Esophagus squamous epithelium (tissue), 5 donors: ENCODE results near the gene C1orf94. TPM values are rescaled to one million over a fixed set of nuclear protein-coding genes. Genes with fewer than 3 reads are reported as not detected.

Experiments used
- DNase-seq: peaks from one replicate; lab custom pipeline; 2025; lab: John Stamatoyannopoulos, UW
- H3K27ac ChIP-seq, 4 donors: fragments of 200-600 bp; sonication (generic); one replicate each; pipeline ENCODE4 v1.5.1; 2016 to 2019; ENCODE audit warnings: mild to moderate bottlenecking in 1 of 4
- H3K27me3 ChIP-seq, 4 donors: fragments of 200-600 bp; sonication (generic); 1 replicate in 3 of 4; 2 replicates in 1 of 4; pipeline versions ENCODE4 v1.5.1 to v1.6.0; 2017 to 2021; ENCODE audit warnings: antibody characterized with exemption in 1 of 4
- H3K36me3 ChIP-seq, 3 donors: fragments of 200-600 bp; sonication (generic); one replicate each; pipeline ENCODE4 v1.5.1; 2016 to 2019
- H3K4me1 ChIP-seq, 3 donors: fragments of 200-600 bp; sonication (generic); one replicate each; pipeline ENCODE4 v1.5.1; 2017 to 2019
- H3K4me3 ChIP-seq, 4 donors: fragments of 200-600 bp; sonication (generic); 1 replicate in 3 of 4; 2 replicates in 1 of 4; pipeline ENCODE4 v1.5.1; 2016 to 2019; ENCODE audit warnings: mild to moderate bottlenecking in 2 of 4, moderate library complexity in 1 of 4
- H3K9me3 ChIP-seq, 3 donors: fragments of 200-600 bp; sonication (generic); one replicate each; pipeline ENCODE4 v1.5.1; 2016 to 2019
- CTCF ChIP-seq, 6 experiments: fragments of 450-650 bp in 4 of 6; fragments of 200-600 bp in 2 of 6; sonication (generic) in 2 of 6; IDR thresholded peaks; one replicate each; pipeline ENCODE4 v1.5.1; 2016 to 2019; ENCODE audit warnings: antibody characterized with exemption in 6 of 6, mild to moderate bottlenecking in 4 of 6, moderate library complexity in 4 of 6
- POLR2A ChIP-seq, 4 donors: fragments of 450-650 bp; IDR thresholded peaks; one replicate each; pipeline ENCODE4 v1.6.1; 2017; ENCODE audit warnings: antibody characterized with exemption in 4 of 4, mild to moderate bottlenecking in 4 of 4, moderate library complexity in 3 of 4
- WGBS, 2 donors: methylation state at CpG; one replicate each; pipeline ENCODE4 v1.1.5; 2018; 5-methylcytosine and 5-hydroxymethylcytosine counted together
- intact Hi-C: fragments of 100-400 bp; cut with DNase I; formaldehyde crosslinking; loops from one replicate; pipeline ENCODE4 v1.15.0; 2022
- total RNA-seq, 4 donors: library from RNA; depleted of rRNA; stranded (reverse); fragments of >200 nt; gene quantifications; one replicate each; pipeline ENCODE4 v1.1.0, GENCODE V29; 2016
- donor health status: DM: yes; HTN: yes; CAD: no.

Gene C1orf94
- total RNA-seq = not detected

DNA sequence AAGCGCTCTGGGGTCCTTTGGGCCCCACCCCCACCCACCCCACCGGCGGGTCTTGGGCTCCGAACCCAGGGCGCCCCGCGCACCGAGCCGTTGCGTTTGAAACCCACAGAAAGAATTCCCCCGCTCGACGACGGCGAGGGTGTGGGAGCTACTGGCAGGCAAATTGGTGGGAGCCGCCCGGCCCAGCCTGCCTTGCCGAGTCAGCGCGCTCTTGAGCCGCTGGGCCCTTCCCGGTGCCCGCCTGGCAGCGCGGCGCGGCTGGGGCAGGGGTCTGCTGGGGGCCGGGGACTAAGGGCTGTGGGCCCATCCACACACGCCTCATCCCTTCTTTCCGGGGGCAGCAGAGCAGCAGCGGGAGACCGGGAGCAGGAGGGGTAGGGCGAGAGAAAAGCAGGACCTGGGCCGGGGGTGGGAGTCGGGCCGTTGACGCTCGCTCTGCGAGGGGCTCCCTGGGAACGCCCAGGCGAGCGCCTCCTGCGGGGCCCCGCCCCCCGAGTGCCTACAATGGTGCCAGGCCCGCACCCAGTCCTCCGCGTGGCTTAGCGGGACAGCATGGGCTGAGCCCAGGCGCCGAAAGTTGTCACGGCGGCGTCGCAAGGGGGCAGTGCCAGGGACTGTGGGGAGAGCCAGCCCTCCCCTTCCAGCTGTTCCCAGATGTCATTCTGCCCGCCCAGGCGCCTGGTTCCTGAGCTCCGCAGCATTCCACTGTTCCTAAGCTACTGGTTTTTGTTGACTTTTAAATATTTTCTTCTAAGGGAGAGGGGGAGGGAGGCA lies at the start of gene C1orf94:
TSS of gene C1orf94 (plus strand) at position 78 of the 774 bp plus-strand sequence. CDS start 883 bp downstream, outside the sequence.
- Histone ChIP-seq H3K4me3 (peak within 1 kb of the TSS in 1 of 4 donors; percentile 18), H3K27ac (no peak within 1 kb of the TSS), H3K4me1 (peaks cover 0 to 10% (median 7%) of the 10 kb centered on the region in 3 donors), H3K27me3 (peaks cover 0 to 92% (median 9%) of the 10 kb centered on the region in 4 donors), H3K9me3 (no peaks in the 10 kb centered on the region), H3K36me3 (no peaks in the 10 kb centered on the region)
- 13% methylated on average over 3 of the region's 58 CpGs; no CpG with 5 or more reads in 1 of the 2 donors for WGBS, 2 donors
- TF ChIP-seq POLR2A (IDR thresholded peaks at IDR 0.05) (no peak), CTCF (IDR thresholded peaks at IDR 0.05) (no peak)
- intact Hi-C loops = no loop called here
- DNase-seq = no peak

DNA sequence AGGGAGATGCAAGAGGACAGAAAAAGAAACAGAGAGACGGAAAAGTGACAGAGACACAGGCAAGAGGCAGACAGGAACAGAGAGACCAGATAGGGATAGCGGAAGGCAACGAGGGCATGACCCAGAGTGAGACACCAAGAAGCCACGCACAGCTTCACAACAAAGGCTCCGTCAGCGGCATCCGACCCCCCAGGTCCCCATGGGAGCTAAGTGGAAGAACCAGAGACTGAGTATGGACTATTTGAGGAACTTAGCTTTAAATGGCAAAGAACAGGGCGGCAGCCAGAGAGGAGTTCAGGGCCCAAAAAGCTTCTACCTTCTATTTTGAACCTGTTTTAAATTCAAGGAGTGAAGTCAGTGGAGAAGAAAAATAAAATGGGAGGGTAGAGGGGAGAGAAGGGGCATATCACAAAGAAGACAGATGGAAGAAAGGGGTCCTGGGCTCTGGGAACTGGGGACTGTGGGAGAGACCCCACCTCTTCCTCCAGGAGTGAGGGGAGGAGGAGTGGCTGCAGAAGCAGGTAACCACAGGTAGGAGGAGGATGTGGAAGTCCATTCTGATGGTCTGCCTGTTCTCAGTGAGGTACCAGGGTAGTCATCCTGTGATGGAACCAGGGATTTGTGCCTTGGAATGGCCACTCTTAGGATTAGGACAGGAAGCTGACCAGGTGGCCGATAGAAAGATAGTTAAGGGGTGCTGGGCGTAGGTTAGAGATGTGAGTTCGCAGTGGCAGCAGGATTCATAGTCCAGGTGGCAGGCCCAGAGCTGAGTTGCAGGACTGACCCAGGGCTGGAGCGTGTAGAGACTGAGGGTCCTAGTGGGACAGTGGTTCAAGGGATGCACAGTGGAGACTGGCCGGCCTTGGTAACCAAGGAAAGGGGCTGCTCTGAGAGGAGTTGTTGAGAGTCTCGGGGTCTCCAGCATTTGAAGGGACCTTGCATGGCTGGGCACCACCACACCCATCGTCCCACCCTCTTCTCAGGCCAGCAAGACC lies 49.4 kb upstream of the C1orf94 start:
- 70% methylated on average over 15 of the region's 15 CpGs for WGBS, 2 donors
- no peak for DNase-seq
- H3K27ac ChIP-seq = no peak overlapping the region
- intact Hi-C loops = no loop called here
- TF ChIP-seq CTCF (IDR thresholded peaks at IDR 0.05) = no peak
- H3K4me3 ChIP-seq = no peak overlapping the region
- H3K36me3 ChIP-seq = no peaks in the 10 kb centered on the region
- peaks cover 0 to 45% (median 0%) of the 10 kb centered on the region in 4 donors for H3K27me3 ChIP-seq
- H3K4me1 ChIP-seq = no peaks in the 10 kb centered on the region
- no peaks in the 10 kb centered on the region for H3K9me3 ChIP-seq

- Histone ChIP-seq H3K27me3 (peaks cover 0 to 37% (median 0%) of the 10 kb centered on the region in 4 donors), H3K4me3 (no peak overlapping the region), H3K9me3 (no peaks in the 10 kb centered on the region), H3K36me3 (no peaks in the 10 kb centered on the region), H3K4me1 (no peaks in the 10 kb centered on the region), H3K27ac (no peak overlapping the region)
- no peak for DNase-seq
- no peak for TF ChIP-seq POLR2A (IDR thresholded peaks at IDR 0.05)
- no peak for TF ChIP-seq CTCF (IDR thresholded peaks at IDR 0.05)
- intact Hi-C loops = no loop called here
- WGBS, 2 donors = 65% methylated on average over 4 of the region's 13 CpGs; no CpG with 5 or more reads in 1 of the 2 donors
These were observed 48.4 kb upstream of the C1orf94 start for GRCh38 chr1:34128186-34128889.

DNA sequence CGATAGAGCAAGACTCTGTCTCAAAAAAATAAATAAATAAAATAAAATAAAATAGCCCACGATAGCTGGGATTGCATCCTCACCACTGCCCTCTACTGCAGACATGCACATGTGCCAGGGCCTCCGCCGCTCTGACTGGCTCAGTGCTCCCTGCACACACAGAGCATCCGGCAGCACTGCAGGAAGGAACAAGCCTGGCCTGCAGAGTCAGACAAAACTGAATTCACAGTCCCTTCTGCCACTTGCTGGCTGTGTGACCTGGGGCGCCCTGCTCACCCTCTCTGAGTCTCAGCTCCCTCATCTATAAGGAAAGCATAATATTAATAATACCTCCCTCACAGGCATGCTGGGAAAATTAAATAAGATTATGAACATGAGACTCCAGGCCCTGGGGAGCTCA lies 47.1 kb upstream of the C1orf94 start:
- Histone ChIP-seq H3K9me3 (no peaks in the 10 kb centered on the region), H3K27ac (no peak overlapping the region), H3K4me1 (no peaks in the 10 kb centered on the region), H3K36me3 (no peaks in the 10 kb centered on the region), H3K4me3 (no peak overlapping the region), H3K27me3 (peaks cover 0 to 37% (median 0%) of the 10 kb centered on the region in 4 donors)
- intact Hi-C loops = no loop called here
- TF ChIP-seq POLR2A (IDR thresholded peaks at IDR 0.05) = no peak
- no peak for TF ChIP-seq CTCF (IDR thresholded peaks at IDR 0.05)
- 71 to 82% methylated on average over 6 of the region's 6 CpGs for WGBS, 2 donors
- no peak for DNase-seq
